HG03135 (cell line): Measurements from ENCODE around the gene CACNA1H.
"Not testable (repeated sequence)": the region's sequence is repeated elsewhere in the genome, so short reads cannot be mapped to it uniquely, and the experiment has no call there.

Experiments
- ATAC-seq: cut with Tn5 transposase; IDR thresholded peaks from one replicate; pipeline ENCODE4 v1.9.1; 2021; ENCODE audit warnings: mild to moderate bottlenecking, moderate library complexity; ENCODE audit not compliant: unreplicated experiment

CACNA1H gene

GRCh38 chr16:1263591-1264344, 110.9 kb downstream of the CACNA1H start:
- ATAC-seq = no peak

- no peak for ATAC-seq
Measured at GRCh38 chr16:1264345-1265089, 111.6 kb downstream of the CACNA1H start.

GRCh38 chr16:1265090-1265630, 112.3 kb downstream of the CACNA1H start:
- ATAC-seq = no peak

GRCh38 chr16:1265826-1266225, 112.9 kb downstream of the CACNA1H start:
- no peak for ATAC-seq

GRCh38 chr16:1269418-1269817, 116.5 kb downstream of the CACNA1H start:
- ATAC-seq = not testable (repeated sequence)

- no peak for ATAC-seq
Measured at GRCh38 chr16:1271380-1271723, 118.4 kb downstream of the CACNA1H start.
